Right lobe of liver (tissue), 4 donors: Measurements from ENCODE around the gene GPR31.

Experiments
- POLR2A ChIP-seq: fragments of 450-650 bp; IDR thresholded peaks from one replicate; pipeline ENCODE4 v1.6.1; 2017; ENCODE audit warnings: antibody characterized with exemption, mild to moderate bottlenecking
- TF ChIP-seq, protein P1 (sequence below), 4 donors: fragments of 200-600 bp in 3 of 4; fragments of 450-650 bp in 1 of 4; IDR thresholded peaks; one replicate each; pipeline versions ENCODE4 v1.5.1 to v1.8.0; 2016 to 2022; ENCODE audit warnings: antibody characterized with exemption in 4 of 4, mild to moderate bottlenecking in 2 of 4
- donor health status: DM: no; HTN: no; CAD: no.
- donor health status: DM: no; HTN: no; CAD: no.
- donor health status: DM: no; HTN: yes; CAD: no.

DNA sequence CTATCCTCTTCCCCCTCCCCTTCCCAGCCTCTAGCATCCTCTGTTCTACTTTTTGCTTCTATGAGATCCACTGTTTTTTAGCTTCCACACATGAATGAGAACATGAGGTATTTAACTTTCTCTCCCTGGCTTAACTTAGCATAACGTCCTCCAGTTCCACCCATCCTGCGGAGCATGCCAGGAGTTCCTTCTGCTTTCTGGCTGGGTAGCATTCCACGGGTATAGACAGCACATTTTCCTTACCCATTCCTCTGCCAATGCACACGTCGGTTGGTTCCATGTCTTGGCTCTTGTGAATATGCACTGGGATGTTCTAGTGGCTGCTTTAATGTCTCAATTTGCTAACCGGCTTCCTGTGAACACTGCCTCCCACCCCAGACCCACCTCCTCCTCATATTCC, 48.1 kb downstream of the GPR31 start:
- TF ChIP-seq, protein P1, sequence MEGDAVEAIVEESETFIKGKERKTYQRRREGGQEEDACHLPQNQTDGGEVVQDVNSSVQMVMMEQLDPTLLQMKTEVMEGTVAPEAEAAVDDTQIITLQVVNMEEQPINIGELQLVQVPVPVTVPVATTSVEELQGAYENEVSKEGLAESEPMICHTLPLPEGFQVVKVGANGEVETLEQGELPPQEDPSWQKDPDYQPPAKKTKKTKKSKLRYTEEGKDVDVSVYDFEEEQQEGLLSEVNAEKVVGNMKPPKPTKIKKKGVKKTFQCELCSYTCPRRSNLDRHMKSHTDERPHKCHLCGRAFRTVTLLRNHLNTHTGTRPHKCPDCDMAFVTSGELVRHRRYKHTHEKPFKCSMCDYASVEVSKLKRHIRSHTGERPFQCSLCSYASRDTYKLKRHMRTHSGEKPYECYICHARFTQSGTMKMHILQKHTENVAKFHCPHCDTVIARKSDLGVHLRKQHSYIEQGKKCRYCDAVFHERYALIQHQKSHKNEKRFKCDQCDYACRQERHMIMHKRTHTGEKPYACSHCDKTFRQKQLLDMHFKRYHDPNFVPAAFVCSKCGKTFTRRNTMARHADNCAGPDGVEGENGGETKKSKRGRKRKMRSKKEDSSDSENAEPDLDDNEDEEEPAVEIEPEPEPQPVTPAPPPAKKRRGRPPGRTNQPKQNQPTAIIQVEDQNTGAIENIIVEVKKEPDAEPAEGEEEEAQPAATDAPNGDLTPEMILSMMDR (IDR thresholded peaks at IDR 0.05), result no peak
- TF ChIP-seq POLR2A, result no peak
